Measurements from ENCODE around the gene ASTL. TPM values are rescaled to one million over a fixed set of nuclear protein-coding genes. Genes with fewer than 3 reads are reported as not detected.
A peak's percentile ranks its signal among the peaks of the same experiment; 100 is the strongest.

The ASTL gene
- total and polyA plus RNA-seq, 2 of the 13 experiments (the other 11 are each of a cell fraction or from before 2014, with no cell fraction given): not detected

- 81% methylated on average over 94 of the region's 94 CpGs for WGBS (ENCODE audit: low lambda C conversion rate)
- Histone ChIP-seq H3K79me2 (ENCODE audit: insufficient read depth, low read length) (no peaks in the 10 kb centered on the region), H3K4me3 (replicated peaks in 1 of 3; ENCODE audit: insufficient read depth in 1 of 3, low read depth in 2 of 3, low read length in 3 of 3) (peak within 1 kb of the TSS in 1 of 3 experiments; percentile 17; a peak in 1 of 6 replicates), H3K27me3 (ENCODE audit: control insufficient read depth in 1 of 2, insufficient read depth in 2 of 2, low read length in 2 of 2) (peaks cover 11 to 67% of the 10 kb centered on the region in 2 experiments; a peak in 4 of 5 replicates), H2AFZ (ENCODE audit: low read length) (no peak within 1 kb of the TSS), H3K9me3 (ENCODE audit: low read length) (no peaks in the 10 kb centered on the region), H4K20me1 (ENCODE audit: insufficient read depth, low read length) (no peaks in the 10 kb centered on the region), H3K4me1 (ENCODE audit: insufficient read depth, low read length) (peaks cover 15% of the 10 kb centered on the region), H3K9ac (ENCODE audit: insufficient read depth, low read depth, low read length) (no peak within 1 kb of the TSS), H3K36me3 (replicated peaks in 1 of 2; ENCODE audit: control insufficient read depth in 1 of 2, insufficient read depth in 2 of 2, low read length in 2 of 2) (no peaks in the 10 kb centered on the region), H3K4me2 (ENCODE audit: low read depth, low read length) (peak within 1 kb of the TSS; percentile 26; the same call in 1 of the 2 replicates), H3K27ac (ENCODE audit: extremely low read length, insufficient read depth, low read length) (no peak within 1 kb of the TSS)
- TF ChIP-seq SRF (IDR thresholded peaks at IDR 0.05; ENCODE audit: low read depth, low read length) (0 out of 2 replicates have a peak, but pooled peaks have one; percentile 13), KMT2B (CRISPR knock-in tag; IDR thresholded peaks at IDR 0.05) (no peak)
- intact Hi-C loops (cut with micrococcal nuclease; ENCODE audit: unreplicated experiment) (no loop called here), in situ Hi-C loops (cut with HindIII; ENCODE audit: extremely low pct_ligation_motif_present, low pct_unique_long_range_greater_than_20kb) (loop anchor here (25.0 kb wide), 1 partner anchor 367 kb away; the partner anchor contains the start of gene NEURL3)
- CTCF ChIA-PET (ENCODE audit: low intra/inter-chr PET ratio, low total read pairs): no interaction called here
- no peak for FAIRE-seq
- no peak for ATAC-seq
- POLR2A ChIA-PET: no interaction called here
- no peak for DNase-seq (ENCODE audit: low spot score)
- BruUV-seq (replicated peaks): no TSS peak
Observed at GRCh38 chr2:96145036-96145847, 6.9 kb upstream of the ASTL start, which contains the start of gene DUSP2. Gene DUSP2 (minus strand): TSS chr2:96145440. CDS start chr2:96145354, 86 bp downstream.

- 82% methylated on average over 33 of the region's 35 CpGs for WGBS (ENCODE audit: low lambda C conversion rate)
- no peak overlapping the region for H2AFZ ChIP-seq (ENCODE audit: low read length)
- in situ Hi-C loops (cut with HindIII; ENCODE audit: extremely low pct_ligation_motif_present, low pct_unique_long_range_greater_than_20kb): loop anchor here (5.0 to 25.0 kb wide), 2 partner anchors 118 to 368 kb away; partner anchors contain the start of gene NEURL3
Observed at GRCh38 chr2:96144481-96145035, 6.3 kb upstream of the ASTL start.

More at GRCh38 chr2:96144481-96145035, 6.3 kb upstream of the ASTL start:
- ChIA-PET CTCF (ENCODE audit: low intra/inter-chr PET ratio, low total read pairs) (no interaction called here), POLR2A (no interaction called here)
- Histone ChIP-seq H3K4me3 (replicated peaks in 1 of 3; ENCODE audit: insufficient read depth in 1 of 3, low read depth in 2 of 3, low read length in 3 of 3) (no peak overlapping the region), H3K4me1 (ENCODE audit: insufficient read depth, low read length) (peaks cover 15% of the 10 kb centered on the region), H3K27ac (ENCODE audit: extremely low read length, insufficient read depth, low read length) (no peak overlapping the region), H3K4me2 (ENCODE audit: low read depth, low read length) (no peak overlapping the region), H3K79me2 (ENCODE audit: insufficient read depth, low read length) (no peaks in the 10 kb centered on the region), H3K9me3 (ENCODE audit: low read length) (no peaks in the 10 kb centered on the region), H3K9ac (ENCODE audit: insufficient read depth, low read depth, low read length) (no peak overlapping the region), H3K36me3 (replicated peaks in 1 of 2; ENCODE audit: control insufficient read depth in 1 of 2, insufficient read depth in 2 of 2, low read length in 2 of 2) (no peaks in the 10 kb centered on the region), H4K20me1 (ENCODE audit: insufficient read depth, low read length) (no peaks in the 10 kb centered on the region), H3K27me3 (ENCODE audit: control insufficient read depth in 1 of 2, insufficient read depth in 2 of 2, low read length in 2 of 2) (peaks cover 9 to 62% of the 10 kb centered on the region in 2 experiments; a peak in 4 of 5 replicates)
- DNase-seq (ENCODE audit: low spot score): no peak
- no TSS peak for BruUV-seq (replicated peaks)
- intact Hi-C loops (cut with micrococcal nuclease; ENCODE audit: unreplicated experiment): no loop called here
- TF ChIP-seq MZF1 (CRISPR knock-in tag; IDR thresholded peaks at IDR 0.05; ENCODE audit: borderline replicate concordance): no peak
- no peak for FAIRE-seq
- no peak for ATAC-seq
